ENCODE data around the gene PREPL.

DNA sequence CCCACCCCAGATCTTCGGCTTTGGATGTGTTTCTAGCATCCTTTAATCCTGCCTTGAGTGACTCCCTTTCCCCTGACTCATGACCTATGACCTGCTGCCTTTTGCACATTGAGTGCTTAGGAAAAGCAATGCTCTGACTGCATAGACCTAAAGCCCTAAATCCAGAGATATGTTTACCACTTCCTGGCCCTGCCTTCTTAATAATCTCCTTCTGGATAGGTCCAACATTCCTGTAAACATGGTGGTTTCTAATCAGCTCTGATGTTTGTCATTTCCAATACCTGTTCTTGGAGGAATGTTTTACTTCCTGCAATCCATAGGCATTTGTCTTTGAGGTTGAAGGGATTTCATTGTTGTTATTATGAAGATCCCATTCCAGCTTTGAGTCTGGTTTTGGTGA lies 83.8 kb downstream of the PREPL start:
- TF ChIP-seq, protein P1, sequence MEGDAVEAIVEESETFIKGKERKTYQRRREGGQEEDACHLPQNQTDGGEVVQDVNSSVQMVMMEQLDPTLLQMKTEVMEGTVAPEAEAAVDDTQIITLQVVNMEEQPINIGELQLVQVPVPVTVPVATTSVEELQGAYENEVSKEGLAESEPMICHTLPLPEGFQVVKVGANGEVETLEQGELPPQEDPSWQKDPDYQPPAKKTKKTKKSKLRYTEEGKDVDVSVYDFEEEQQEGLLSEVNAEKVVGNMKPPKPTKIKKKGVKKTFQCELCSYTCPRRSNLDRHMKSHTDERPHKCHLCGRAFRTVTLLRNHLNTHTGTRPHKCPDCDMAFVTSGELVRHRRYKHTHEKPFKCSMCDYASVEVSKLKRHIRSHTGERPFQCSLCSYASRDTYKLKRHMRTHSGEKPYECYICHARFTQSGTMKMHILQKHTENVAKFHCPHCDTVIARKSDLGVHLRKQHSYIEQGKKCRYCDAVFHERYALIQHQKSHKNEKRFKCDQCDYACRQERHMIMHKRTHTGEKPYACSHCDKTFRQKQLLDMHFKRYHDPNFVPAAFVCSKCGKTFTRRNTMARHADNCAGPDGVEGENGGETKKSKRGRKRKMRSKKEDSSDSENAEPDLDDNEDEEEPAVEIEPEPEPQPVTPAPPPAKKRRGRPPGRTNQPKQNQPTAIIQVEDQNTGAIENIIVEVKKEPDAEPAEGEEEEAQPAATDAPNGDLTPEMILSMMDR (IDR thresholded peaks at IDR 0.05; ENCODE audit: low read depth, low read length): no peak
- TF ChIP-seq EZH2phosphoT487 (IDR thresholded peaks at IDR 0.05; ENCODE audit: low read depth): no peak
